H7 (cell line): ENCODE measurements around the gene HDDC2. TPM values are rescaled to one million over a fixed set of nuclear protein-coding genes. Genes with fewer than 3 reads are reported as not detected.
"Not testable (repeated sequence)": the region's sequence is repeated elsewhere in the genome, so short reads cannot be mapped to it uniquely, and the experiment has no call there.

ENCODE experiments used
- DNase-seq: peaks from one replicate; pipeline ENCODE4 v3.0.0; 2012
- H3K27me3 ChIP-seq: 2 replicates; pipeline ENCODE4 v1.6.0; 2011; ENCODE audit warnings: mild to moderate bottlenecking, low read length; ENCODE audit not compliant: control insufficient read depth, insufficient read depth
- H3K36me3 ChIP-seq: replicated peaks from 2 replicates; pipeline ENCODE4 v1.5.1; 2011; ENCODE audit warnings: low read length; ENCODE audit not compliant: control insufficient read depth, insufficient read depth
- H3K4me3 ChIP-seq: 2 replicates; pipeline ENCODE4 v1.5.1; 2011; ENCODE audit warnings: low read depth, mild to moderate bottlenecking, control low read depth, low read length, moderate library complexity; ENCODE audit not compliant: insufficient read depth
- total RNA-seq: library from RNA; depleted of rRNA; stranded (reverse); fragments of >200 nt; shearing (Covaris generic); gene quantifications from 2 replicates; pipeline ENCODE4 v1.2.3, GENCODE V29; 2014

HDDC2 gene
- total RNA-seq, 1 experiment from 2014 or later: 109 TPM

DNA sequence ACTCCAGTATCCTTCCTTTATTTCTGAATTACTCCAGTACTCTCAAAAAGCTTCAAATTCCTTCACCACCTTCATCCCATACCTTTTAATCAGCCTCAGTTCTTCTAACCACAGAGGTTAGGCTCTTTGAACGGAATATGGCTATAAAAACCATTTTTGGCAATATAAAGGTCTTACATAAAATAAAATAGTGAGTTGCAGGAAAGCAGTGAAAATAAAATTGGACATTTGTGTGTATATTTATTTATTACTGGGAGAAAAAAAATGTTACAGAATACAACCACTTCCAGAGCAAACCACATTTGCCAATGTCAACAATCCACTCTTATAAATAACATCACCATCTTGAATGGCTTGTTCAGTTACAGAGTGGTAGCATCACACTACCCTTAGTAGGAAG is 7.7 kb downstream of the HDDC2 start:
- Histone ChIP-seq H3K36me3 (peaks cover 22% of the 10 kb centered on the region), H3K27me3 (no peaks in the 10 kb centered on the region), H3K4me3 (no peak overlapping the region)
- DNase-seq: no peak

DNA sequence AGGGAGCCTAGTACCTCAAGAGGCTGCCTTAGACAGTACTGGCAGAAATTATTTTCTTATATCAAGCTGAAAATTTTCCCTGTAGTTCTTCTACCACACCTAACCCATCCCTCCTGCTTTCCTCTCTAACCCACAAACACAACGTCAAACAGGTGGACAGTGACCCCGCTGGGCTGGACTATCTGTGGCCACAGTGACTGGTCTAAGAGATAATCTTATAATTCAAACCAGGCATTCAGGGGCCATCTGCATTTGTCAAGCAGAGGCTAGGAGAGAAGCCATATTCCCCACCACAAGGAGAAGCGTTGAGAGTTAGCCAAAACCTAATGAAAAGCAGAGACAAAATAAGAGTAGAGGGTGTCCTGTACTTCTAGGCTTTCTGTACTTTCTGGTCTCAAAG is 8.2 kb downstream of the HDDC2 start:
- H3K36me3 ChIP-seq: peaks cover 21% of the 10 kb centered on the region

GRCh38 chr6:125287718-125288117 is 14.0 kb downstream of the HDDC2 start:
- Histone ChIP-seq H3K4me3 (no peak overlapping the region), H3K36me3 (peaks cover 5% of the 10 kb centered on the region), H3K27me3 (no peaks in the 10 kb centered on the region)
- DNase-seq: peak; percentile 44

More for the DNA sequence above, 8.2 kb downstream of the HDDC2 start:
- no peak for DNase-seq
- Histone ChIP-seq H3K27me3 (no peaks in the 10 kb centered on the region), H3K4me3 (no peak overlapping the region)

GRCh38 chr6:125285936-125286335 is 15.8 kb downstream of the HDDC2 start:
- Histone ChIP-seq H3K4me3 (no peak overlapping the region), H3K36me3 (peaks cover 2% of the 10 kb centered on the region), H3K27me3 (no peaks in the 10 kb centered on the region)
- DNase-seq: no peak

- no peak overlapping the region for H3K4me3 ChIP-seq
- peaks cover 4% of the 10 kb centered on the region for H3K36me3 ChIP-seq
- H3K27me3 ChIP-seq: no peaks in the 10 kb centered on the region
- no peak for DNase-seq
Measured at GRCh38 chr6:125285353-125285752, 16.4 kb downstream of the HDDC2 start.

GRCh38 chr6:125282470-125282869 is 19.3 kb downstream of the HDDC2 start:
- H3K4me3 ChIP-seq, H3K36me3 ChIP-seq, DNase-seq, H3K27me3 ChIP-seq: not testable (repeated sequence)

DNA sequence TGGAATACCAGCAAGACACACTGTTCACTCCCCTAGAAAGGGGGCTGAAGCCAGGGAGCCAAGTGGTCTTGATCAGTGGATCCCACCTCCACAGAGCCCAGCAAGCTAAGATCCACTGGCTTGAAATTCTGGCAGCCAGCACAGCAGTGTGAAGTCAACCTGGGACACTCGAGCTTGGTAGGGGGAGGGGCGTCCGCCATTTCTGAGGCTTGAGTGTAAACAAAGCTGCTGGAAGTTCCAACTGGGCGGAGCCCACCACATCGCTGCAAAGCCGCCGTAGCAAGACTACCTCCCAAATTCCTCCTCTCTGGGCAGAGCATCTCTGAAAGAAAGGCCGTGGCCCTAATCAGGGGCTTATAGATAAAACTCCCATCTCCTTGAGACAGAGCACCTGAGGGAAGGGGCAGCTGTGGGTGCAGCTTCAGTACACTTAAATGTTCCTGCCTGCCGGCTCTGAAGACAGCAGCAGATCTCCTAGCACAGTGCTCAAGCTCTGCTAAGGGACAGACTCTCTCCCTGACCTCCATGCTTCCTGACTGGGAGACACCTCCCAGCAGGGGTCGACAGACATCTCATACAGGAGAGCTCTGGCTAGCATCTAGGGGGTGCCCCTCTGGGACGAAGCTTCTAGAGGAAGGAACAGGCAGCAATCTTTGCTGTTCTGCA is 21.3 kb downstream of the HDDC2 start:
- DNase-seq, H3K36me3 ChIP-seq, H3K4me3 ChIP-seq, H3K27me3 ChIP-seq: not testable (repeated sequence)

DNA sequence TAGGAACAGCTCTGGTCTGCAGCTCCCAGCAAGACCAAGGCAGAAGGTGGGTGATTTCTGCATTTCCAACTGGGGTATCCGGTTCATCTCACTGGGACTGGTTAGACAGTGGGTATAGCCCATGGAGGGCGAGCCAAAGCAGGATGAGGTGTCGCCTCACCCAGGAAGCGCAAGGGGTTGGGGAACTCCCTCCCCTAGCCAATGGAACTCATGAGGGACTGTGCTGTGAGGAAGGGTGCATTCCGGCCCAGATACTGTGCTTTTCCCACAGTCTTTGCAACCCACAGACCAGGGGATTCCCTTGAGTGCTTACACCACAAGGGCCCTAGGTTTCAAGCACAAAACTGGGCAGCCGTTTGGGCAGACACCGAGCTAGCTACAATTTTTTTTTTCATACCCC is 21.8 kb downstream of the HDDC2 start:
- DNase-seq: no peak
- Histone ChIP-seq H3K4me3 (no peak overlapping the region), H3K36me3 (peaks cover 8% of the 10 kb centered on the region), H3K27me3 (no peaks in the 10 kb centered on the region)

GRCh38 chr6:125277838-125278237 is 23.9 kb downstream of the HDDC2 start:
- no peak for DNase-seq
- Histone ChIP-seq H3K27me3 (no peaks in the 10 kb centered on the region), H3K4me3 (no peak overlapping the region), H3K36me3 (peaks cover 9% of the 10 kb centered on the region)

GRCh38 chr6:125275779-125276178 is 26.0 kb downstream of the HDDC2 start:
- no peak for DNase-seq
- Histone ChIP-seq H3K4me3 (no peak overlapping the region), H3K36me3 (peaks cover 9% of the 10 kb centered on the region), H3K27me3 (no peaks in the 10 kb centered on the region)

GRCh38 chr6:125274935-125275334 is 26.8 kb downstream of the HDDC2 start:
- no peak for DNase-seq
- no peak overlapping the region for H3K4me3 ChIP-seq
- no peaks in the 10 kb centered on the region for H3K27me3 ChIP-seq
- peaks cover 7% of the 10 kb centered on the region; the same call in 1 of the 2 replicates for H3K36me3 ChIP-seq

- no peak overlapping the region for H3K4me3 ChIP-seq
- peaks cover 7% of the 10 kb centered on the region; the same call in 1 of the 2 replicates for H3K36me3 ChIP-seq
- DNase-seq: no peak
- H3K27me3 ChIP-seq: no peaks in the 10 kb centered on the region
Measured at GRCh38 chr6:125273965-125274364, 27.8 kb downstream of the HDDC2 start.

DNA sequence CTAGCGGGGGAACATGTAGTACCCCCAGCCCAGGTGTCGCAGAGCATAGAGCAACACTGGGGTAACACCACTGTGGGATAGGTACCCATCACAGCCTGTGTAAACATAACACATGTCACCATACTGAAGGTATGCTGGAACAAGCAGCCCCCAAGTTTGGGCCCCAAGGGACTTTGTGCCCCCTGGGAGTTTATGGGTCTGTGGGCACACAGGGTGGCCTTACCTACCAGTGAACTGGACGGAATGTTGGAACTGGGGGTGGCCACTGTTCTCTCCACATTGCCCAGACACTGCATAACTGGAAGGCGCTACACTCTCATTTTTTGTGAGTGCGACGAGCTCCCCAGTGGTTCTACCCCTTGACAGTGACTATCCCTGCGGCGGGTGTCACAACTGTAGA is 28.5 kb downstream of the HDDC2 start:
- H3K36me3 ChIP-seq: peaks cover 7% of the 10 kb centered on the region; the same call in 1 of the 2 replicates
- H3K27me3 ChIP-seq: no peaks in the 10 kb centered on the region
- DNase-seq: no peak

GRCh38 chr6:125271486-125272159 is 30.1 kb downstream of the HDDC2 start:
- Histone ChIP-seq H3K4me3 (no peak overlapping the region), H3K27me3 (no peaks in the 10 kb centered on the region), H3K36me3 (peaks cover 6% of the 10 kb centered on the region; the same call in 1 of the 2 replicates)
- DNase-seq: no peak

More for the DNA sequence above, 28.5 kb downstream of the HDDC2 start:
- no peak overlapping the region for H3K4me3 ChIP-seq

- H3K36me3 ChIP-seq: peaks cover 1% of the 10 kb centered on the region; the same call in 1 of the 2 replicates
- H3K27me3 ChIP-seq: no peaks in the 10 kb centered on the region
- no peak overlapping the region for H3K4me3 ChIP-seq
- DNase-seq: no peak
Measured at GRCh38 chr6:125270380-125270779, 31.4 kb downstream of the HDDC2 start.
